Small intestine (tissue), 7 donors: ENCODE measurements around the gene DPY19L2. TPM values are rescaled to one million over a fixed set of nuclear protein-coding genes. Genes with fewer than 3 reads are reported as not detected.
"Not testable (repeated sequence)": the region's sequence is repeated elsewhere in the genome, so short reads cannot be mapped to it uniquely, and the experiment has no call there.

Experiments
- DNase-seq, 2 donors: peaks; one replicate each; pipeline versions ENCODE4 v3.0.0 to v3.0.0-alpha.2; 2013
- FAIRE-seq: peaks from 2 replicates; lab custom pipeline; 2012; peaks lifted over from hg19 to GRCh38; lab: Jason Lieb, UNC
- H3K27ac ChIP-seq, 3 donors: one replicate each; pipeline ENCODE4 v1.5.1; 2013; ENCODE audit warnings: low read length in 2 of 3, mild to moderate bottlenecking in 2 of 3, control low read depth in 1 of 3, inconsistent platforms in 1 of 3, low read depth in 1 of 3, moderate library complexity in 1 of 3
- H3K27me3 ChIP-seq, 3 donors: one replicate each; pipeline ENCODE4 v1.6.1; 2013; ENCODE audit warnings: low read length in 3 of 3, inconsistent platforms in 1 of 3; ENCODE audit not compliant: control insufficient read depth in 3 of 3, insufficient read depth in 3 of 3
- H3K36me3 ChIP-seq, 3 donors: one replicate each; pipeline ENCODE4 v1.6.1; 2013; ENCODE audit warnings: low read length in 3 of 3, inconsistent platforms in 1 of 3, low read depth in 1 of 3, mild to moderate bottlenecking in 1 of 3, moderate library complexity in 1 of 3; ENCODE audit not compliant: control insufficient read depth in 3 of 3, insufficient read depth in 2 of 3
- H3K4me1 ChIP-seq, 3 donors: one replicate each; pipeline ENCODE4 v1.6.1; 2013; ENCODE audit warnings: low read length in 2 of 3, inconsistent platforms in 1 of 3, low read depth in 1 of 3, mild to moderate bottlenecking in 1 of 3, moderate library complexity in 1 of 3; ENCODE audit not compliant: control insufficient read depth in 3 of 3, insufficient read depth in 2 of 3
- H3K4me3 ChIP-seq, 3 donors: one replicate each; pipeline ENCODE4 v1.5.1; 2013; ENCODE audit warnings: low read length in 3 of 3, control low read depth in 1 of 3, inconsistent platforms in 1 of 3, low read depth in 1 of 3, mild to moderate bottlenecking in 1 of 3, moderate library complexity in 1 of 3
- H3K9me3 ChIP-seq, 2 donors: one replicate each; pipeline ENCODE4 v1.6.1; 2013; ENCODE audit warnings: low read depth in 1 of 2, low read length in 1 of 2; ENCODE audit not compliant: control insufficient read depth in 2 of 2, insufficient read depth in 1 of 2
- WGBS, 3 donors: extraction: QIAGEN DNeasy Blood & Tissue Kit; methylation state at CpG; one replicate each; pipeline ENCODE4 v1.1.7; 2013; 5-methylcytosine and 5-hydroxymethylcytosine counted together
- polyA plus RNA-seq, 4 donors: library from polyadenylated mRNA; stranded (reverse) in 3 of 4; unstranded in 1 of 4; fragments of 200-250 nt in 3 of 4; fragments of 120-200 nt in 1 of 4; gene quantifications; one replicate each; pipeline versions ENCODE4 v1.2.1 to v1.2.3, GENCODE V29; 2013
- donor health status: healthy with polysubstance abuse.
- donor health status: control.
- donor health status: control.
- donor health status: Bipolar disorder and iron deficiency.
- donor health status: healthy.

Gene DPY19L2
- polyA plus RNA-seq, 4 donors, result 1.1 to 8.0 TPM; not detected in 2

- not testable (repeated sequence) for H3K4me3 ChIP-seq, H3K4me1 ChIP-seq, H3K27me3 ChIP-seq, H3K36me3 ChIP-seq, H3K27ac ChIP-seq, DNase-seq, FAIRE-seq, H3K9me3 ChIP-seq
- WGBS, 3 donors, result 32 to 77% (median 61%) methylated on average over 2 of the region's 5 CpGs
Observed at GRCh38 chr12:63545298-63545916, 122.9 kb downstream of the DPY19L2 start.

- H3K36me3 ChIP-seq, H3K9me3 ChIP-seq, H3K27me3 ChIP-seq, H3K4me3 ChIP-seq, DNase-seq, H3K27ac ChIP-seq, H3K4me1 ChIP-seq, FAIRE-seq: not testable (repeated sequence)
- WGBS, 3 donors, result 70 to 84% (median 80%) methylated on average over 4 of the region's 4 CpGs
Observed at GRCh38 chr12:63538656-63539055, 129.6 kb downstream of the DPY19L2 start.

GRCh38 chr12:63537838-63538237, 130.5 kb downstream of the DPY19L2 start:
- not testable (repeated sequence) for H3K4me3 ChIP-seq, H3K27me3 ChIP-seq, H3K36me3 ChIP-seq, H3K27ac ChIP-seq, H3K9me3 ChIP-seq, DNase-seq, FAIRE-seq, H3K4me1 ChIP-seq

GRCh38 chr12:63529641-63530040, 138.7 kb downstream of the DPY19L2 start:
- not testable (repeated sequence) for H3K36me3 ChIP-seq, H3K9me3 ChIP-seq, FAIRE-seq, H3K4me3 ChIP-seq, DNase-seq, H3K27me3 ChIP-seq, H3K4me1 ChIP-seq, H3K27ac ChIP-seq
- WGBS, 3 donors, result 76 to 87% (median 77%) methylated on average over 7 of the region's 7 CpGs

GRCh38 chr12:63525831-63526230, 142.5 kb downstream of the DPY19L2 start:
- WGBS, 3 donors, result 80 to 87% (median 84%) methylated on average over 4 of the region's 4 CpGs
- Histone ChIP-seq H3K4me3 (no peak overlapping the region), H3K27ac (no peak overlapping the region), H3K36me3 (no peaks in the 10 kb centered on the region), H3K4me1 (no peaks in the 10 kb centered on the region), H3K27me3 (no peaks in the 10 kb centered on the region), H3K9me3 (no peaks in the 10 kb centered on the region)
- FAIRE-seq (no peak), DNase-seq (no peak)

GRCh38 chr12:63521706-63522105, 146.6 kb downstream of the DPY19L2 start:
- DNase-seq, result no peak
- Histone ChIP-seq H3K4me3 (no peak overlapping the region), H3K4me1 (no peaks in the 10 kb centered on the region), H3K36me3 (no peaks in the 10 kb centered on the region), H3K27me3 (no peaks in the 10 kb centered on the region), H3K27ac (no peak overlapping the region), H3K9me3 (no peaks in the 10 kb centered on the region)
- 39 to 47% (median 40%) methylated on average over 2 of the region's 2 CpGs for WGBS, 3 donors
- FAIRE-seq, result no peak

Other genes starting within 250 kb of the DPY19L2 start
- 10 to 100 TPM in 2 of 4 donors, 1 to 10 TPM in 2; 3.4 to 20.9 (median 9.3) TPM for gene RXYLT1, start 111.4 kb upstream of the DPY19L2 start, polyA plus RNA-seq
- gene SRGAP1, start 176.2 kb upstream of the DPY19L2 start, polyA plus RNA-seq, result 1 to 10 TPM; 2.2 to 8.5 (median 4.0) TPM